NCI-H2171 (cell line): ENCODE measurements around the gene MRPL23.

ENCODE experiments used
- DNase-seq: peaks from one replicate; lab custom pipeline; 2025; lab: John Stamatoyannopoulos, UW

MRPL23 gene

DNA sequence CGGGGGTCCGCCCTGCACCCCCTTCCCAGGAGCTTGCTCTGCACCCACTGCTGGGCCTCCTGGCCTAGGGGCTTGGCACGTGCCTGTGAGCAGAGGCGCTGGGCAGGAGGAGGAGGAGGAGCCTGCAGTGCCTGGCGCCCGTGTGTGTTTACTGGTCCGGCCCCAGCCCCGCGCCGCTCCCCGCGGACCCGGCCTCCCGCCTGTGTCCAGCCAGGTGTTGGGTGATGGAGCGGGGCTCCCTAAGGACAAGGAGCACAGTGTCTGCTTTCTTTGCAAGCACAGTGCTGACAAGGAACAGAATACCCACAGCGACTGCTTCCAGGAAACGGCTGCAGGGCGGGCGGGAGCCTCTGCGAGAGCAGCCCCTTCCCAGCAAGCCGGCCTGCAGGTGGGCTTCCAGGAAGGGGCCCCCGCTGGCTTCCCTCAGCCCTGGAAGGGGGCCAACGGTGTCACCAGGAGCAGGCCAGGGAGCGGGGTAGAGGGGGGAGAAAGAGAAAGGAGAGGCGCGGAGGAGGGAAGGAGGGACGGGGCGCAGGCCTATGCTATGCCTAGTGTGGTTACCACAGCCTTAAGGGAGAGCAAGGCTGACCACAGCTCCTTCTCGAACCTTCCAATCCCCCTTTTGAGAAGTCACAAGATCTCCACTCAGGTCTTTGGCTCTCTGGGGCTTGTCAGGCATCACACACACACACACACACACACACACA lies 43.9 kb downstream of the MRPL23 start:
- no peak for DNase-seq

DNA sequence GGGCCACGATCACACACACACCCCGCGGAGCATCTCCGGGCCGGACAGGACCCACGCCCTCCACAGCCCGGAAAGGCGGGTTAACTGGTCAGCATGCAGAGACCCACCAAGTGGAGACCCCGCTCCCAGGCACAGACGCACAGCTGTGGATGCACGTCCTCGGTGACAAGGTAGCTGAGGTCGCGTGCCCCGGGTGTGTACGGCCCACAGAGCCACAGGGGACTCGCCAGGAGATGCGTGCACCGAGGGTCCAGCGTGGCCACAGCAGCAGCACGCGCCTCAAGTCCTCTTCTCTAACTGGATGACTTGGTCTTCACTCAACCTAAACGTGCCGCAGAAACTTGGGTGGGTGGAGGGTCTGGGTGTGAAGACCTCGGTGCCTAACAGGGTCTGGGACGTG lies 45.0 kb downstream of the MRPL23 start:
- no peak for DNase-seq

DNA sequence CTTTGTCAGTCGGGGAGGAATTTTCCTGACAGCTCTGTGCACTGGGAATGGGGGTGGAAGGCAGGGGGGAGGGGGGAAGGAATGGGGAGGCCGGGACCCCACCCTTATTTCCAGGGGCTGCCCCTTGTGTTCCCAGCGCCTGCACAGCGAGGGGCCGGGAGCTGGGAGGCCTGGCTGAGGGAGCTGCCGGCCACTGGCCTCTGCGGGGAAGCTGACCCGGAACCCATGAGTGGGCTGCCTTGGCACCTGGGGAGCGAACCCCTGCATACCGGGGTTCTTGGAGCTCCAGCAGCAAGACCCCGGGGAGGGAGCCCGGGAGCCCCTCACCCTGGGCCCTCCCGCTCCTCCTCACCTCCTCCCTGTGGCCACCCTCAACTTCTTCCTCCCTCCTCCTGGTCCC lies 47.0 kb downstream of the MRPL23 start:
- no peak for DNase-seq

- no peak for DNase-seq
Observed at GRCh38 chr11:1997755-1998154, 50.6 kb downstream of the MRPL23 start, which contains the start of gene H19. Gene H19, minus strand, starts transcription at chr11:1997842.

GRCh38 chr11:1998290-1998689 lies 51.2 kb downstream of the MRPL23 start:
- DNase-seq, result no peak

DNA sequence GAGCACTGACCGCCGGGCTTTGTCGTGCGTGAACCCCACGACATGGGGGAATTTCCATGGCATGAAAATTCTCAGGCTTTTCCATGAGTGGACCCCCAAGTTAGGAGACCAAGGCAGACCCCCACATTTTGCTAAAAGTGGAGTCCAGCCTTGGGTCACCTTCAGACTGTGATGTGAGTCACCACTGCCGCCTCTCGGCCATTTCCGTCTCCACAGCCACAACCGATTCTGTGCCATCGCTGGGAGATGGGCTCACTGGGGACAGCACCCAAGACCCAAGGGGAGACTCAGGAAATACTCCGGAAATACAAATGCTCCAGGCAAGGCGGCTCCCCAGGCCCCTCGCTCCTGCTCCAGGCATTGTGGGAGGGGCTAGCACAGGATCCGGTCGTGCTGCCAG lies 51.7 kb downstream of the MRPL23 start:
- no peak for DNase-seq

- no peak for DNase-seq
Observed at GRCh38 chr11:2002042-2002776, 55.1 kb downstream of the MRPL23 start.

DNA sequence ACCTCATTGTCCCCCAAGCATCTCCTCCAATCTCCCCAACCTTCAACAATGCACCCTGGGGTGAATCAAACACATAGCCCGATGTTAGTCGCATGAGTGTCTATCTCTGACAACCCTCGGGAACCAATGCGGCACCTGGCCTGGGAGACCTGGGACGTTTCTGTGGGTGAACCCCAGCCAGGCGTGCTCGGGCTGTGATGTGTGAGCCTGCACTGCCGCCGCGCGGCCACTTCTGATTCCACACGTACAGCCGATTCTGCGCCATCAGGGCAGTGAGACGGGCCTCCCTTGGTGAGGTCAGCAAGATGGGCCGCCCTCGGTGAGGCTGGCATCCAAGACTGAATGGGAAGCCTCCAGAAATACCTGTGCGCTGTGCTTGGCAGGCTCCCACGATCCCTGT lies 55.7 kb downstream of the MRPL23 start:
- no peak for DNase-seq

DNA sequence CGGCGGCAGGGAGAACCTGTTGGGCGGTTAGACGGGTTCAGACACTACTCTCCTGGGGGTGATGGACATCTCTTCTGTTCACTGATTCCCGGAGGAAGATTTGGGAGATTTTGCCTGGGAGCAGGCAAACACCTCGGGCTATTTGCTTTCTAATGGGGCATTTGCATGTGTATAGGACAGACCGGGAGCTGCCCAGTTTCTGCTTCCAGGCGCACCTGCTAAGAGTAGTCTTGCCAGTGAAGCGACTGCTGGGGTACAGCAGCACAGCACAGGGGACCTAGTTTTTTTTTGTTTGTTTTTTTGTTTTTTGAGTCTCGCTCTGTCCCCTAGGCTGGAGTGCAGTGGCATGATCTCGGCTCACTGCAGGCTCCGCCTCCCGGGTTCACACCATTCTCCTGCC lies 57.3 kb downstream of the MRPL23 start:
- DNase-seq, result no peak
